DMS153 treated with DMSO at 0.1 percent for 48 hours (cell line): ENCODE data around the gene C4BPA.

ENCODE experiments used
- DNase-seq: peaks from one replicate; lab custom pipeline; 2025; ENCODE audit not compliant: unreplicated experiment; lab: John Stamatoyannopoulos, UW

C4BPA gene

DNA sequence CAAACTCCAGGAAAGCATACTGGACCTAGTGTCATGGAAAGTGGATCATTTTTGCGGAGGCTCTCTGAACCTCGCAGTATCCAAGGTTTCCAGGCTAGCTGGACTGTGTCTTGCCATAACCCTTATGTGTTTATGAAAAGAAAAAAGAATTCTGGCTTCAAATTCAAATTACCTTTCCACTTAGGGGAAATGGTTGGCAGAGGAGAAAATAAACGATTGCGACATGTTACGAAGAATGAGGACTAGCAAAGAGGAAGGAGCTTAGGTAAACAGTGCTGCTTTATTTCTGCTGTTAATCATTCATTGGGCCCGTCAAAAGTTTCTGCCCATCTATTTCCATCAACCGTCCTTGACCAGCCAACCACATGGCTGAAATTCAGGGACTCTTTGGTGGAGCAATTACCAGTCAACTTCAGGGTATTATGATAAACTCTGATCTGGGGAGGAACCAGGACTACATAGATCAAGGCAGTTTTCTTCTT lies at the start of gene C4BPA:
C4BPA (plus strand) TSS at position 342 of the 482 bp plus-strand sequence. CDS start 8,793 bp downstream, outside the sequence.
- no peak for DNase-seq

DNA sequence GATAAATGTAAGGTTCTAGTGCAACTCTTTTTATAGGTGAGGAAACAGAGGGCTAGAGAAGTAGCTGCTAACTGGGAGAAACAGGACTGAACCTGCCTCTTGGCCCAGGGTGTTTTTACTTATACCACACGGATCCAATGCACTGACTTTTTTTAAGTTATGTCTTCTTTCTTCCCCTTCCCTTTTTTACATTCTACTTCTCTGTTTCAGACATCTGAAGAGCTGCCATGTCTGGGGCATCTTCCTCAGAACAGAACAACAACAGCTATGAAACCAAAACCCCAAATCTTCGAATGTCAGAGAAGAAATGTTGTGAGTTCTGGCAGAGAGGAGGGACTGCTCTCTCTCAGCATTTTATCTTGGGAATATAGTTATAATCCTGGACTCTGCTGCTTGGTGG lies 49.5 kb upstream of the C4BPA start:
- DNase-seq: no peak

DNA sequence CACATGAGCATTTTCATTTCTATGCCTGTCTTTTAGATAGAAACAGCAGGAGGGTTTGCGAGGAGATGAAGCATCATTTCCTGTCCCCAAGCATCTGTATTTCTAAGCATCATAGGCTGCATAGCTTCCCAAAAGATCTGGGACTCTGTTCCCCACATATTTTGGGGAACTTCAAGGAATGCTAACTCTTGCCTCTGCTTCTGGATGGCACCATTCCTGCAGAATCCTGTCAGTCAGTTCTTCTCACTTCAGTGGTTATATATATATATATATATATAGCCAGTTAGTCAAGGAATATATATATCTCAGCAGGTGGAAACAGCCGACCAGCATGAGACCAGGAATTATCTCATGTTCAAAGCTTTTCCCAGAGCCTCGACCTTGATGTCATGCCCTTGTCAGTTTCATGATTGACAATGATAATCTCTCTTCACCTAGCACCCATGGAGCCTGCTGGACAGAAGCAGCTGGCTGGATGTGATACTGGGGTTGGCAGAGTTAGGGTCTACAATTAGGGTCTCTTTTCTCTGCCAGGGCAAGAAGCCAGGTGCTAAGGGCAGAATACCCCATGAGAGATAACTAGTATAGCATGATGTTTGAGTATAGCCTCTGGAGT lies 48.5 kb upstream of the C4BPA start:
- DNase-seq: no peak

DNA sequence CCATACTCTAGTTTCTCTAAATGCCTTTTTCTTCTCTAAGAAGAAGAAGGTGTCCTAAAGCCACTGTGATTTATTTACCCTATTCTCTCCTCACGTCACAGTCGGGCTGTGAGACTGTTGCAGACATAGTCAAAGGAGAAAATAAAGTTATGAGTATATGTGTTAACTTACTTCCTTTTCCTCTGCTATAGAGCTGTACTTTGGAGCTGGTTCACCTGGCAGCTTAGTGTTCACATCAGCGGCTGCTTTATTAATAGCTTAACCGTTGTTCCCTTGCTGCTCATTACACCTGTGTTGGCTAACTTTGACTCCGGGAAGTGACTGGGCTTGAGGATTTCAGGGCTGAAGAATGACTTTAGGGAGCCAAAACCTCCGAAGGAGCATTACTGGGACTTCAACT lies 47.4 kb upstream of the C4BPA start:
- no peak for DNase-seq

GRCh38 chr1:207058252-207058651 lies 45.8 kb upstream of the C4BPA start:
- DNase-seq: no peak

DNA sequence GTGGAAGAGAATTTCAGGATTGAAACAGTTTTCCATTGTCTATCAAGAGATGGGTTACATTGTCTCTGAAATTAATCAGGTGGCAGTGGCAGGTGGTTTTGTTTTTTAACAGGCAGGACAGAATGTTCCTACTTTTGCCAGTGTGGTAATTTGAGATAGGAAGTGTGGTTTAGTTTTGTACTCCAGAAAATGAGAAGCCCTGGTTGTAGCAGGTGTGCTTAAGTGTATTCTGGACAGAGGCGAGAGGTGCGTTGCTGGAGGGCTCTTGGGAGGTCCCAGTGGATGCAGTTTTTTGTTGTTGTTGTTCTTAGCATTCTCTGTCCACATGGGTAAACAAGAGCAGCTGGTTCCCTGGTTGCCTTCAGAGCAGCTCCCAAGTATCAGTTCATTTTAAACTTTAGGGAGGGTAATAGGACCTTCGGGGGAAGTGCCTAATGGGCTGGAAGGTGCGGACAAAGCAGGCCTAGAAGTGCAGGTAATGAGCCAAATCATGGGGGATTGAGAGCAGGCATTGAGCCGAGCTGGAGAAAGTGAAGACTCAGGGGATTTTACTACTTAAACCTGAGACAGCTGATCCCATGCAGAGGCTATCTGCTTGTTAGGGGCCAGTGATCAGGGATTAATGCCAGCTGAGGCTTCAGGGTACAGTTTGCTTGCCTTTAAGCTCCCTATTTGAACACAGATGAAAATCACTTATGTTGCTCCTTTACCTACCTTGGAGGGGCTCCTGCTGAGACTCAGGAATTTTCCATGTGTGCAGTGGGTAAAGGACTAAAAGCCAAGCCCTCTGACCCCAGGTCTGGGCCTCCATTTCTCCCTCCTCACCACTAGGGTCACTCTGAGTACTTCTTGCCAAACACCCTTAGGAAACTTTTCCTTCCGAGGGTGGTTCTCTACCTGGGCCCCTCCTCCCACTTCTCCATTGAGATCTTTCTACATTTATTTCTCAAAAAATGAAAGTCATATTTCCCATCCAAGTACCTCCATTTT lies 44.9 kb upstream of the C4BPA start:
- peak; percentile 83 for DNase-seq

DNA sequence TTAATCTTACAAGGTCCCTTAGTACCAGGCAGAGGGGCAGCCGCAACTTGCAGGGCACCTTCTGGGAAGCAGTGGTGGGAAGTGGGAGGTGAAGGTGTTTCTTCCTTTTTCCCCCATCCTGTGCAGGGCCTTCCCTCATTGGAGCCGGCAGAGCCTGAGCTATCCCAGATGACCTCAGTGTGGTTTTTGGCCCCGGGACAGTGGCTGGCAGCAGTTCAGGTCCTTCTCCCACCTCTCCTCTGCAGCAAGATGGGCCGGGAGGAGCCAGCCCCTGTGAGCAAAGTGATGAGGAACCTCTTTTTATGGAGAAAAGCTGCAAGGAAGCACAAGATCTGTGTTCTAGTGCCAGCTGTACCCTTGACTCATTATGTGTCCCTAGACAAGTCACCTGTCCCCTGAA lies 44.2 kb upstream of the C4BPA start:
- no peak for DNase-seq

DNA sequence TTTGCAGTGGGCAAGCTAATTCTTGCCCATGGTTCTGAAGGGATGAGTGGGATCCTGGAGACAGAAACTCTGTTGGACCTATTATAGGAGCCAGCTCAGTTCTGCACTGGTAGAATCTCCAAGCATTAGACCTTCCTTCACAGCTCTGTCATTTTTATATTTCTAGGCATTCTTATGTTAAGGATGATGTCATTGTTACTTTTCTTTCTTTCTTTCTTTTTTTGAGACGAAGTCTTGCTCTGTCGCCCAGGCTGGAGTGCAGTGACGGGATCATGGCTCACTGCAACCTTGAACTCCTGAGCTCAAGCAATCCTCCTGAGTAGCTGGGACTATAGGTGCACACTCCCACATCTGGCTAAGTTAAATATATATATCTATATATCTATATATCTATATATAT lies 43.4 kb upstream of the C4BPA start:
- DNase-seq: no peak

GRCh38 chr1:207062058-207062457 lies 42.0 kb upstream of the C4BPA start:
- DNase-seq: no peak

DNA sequence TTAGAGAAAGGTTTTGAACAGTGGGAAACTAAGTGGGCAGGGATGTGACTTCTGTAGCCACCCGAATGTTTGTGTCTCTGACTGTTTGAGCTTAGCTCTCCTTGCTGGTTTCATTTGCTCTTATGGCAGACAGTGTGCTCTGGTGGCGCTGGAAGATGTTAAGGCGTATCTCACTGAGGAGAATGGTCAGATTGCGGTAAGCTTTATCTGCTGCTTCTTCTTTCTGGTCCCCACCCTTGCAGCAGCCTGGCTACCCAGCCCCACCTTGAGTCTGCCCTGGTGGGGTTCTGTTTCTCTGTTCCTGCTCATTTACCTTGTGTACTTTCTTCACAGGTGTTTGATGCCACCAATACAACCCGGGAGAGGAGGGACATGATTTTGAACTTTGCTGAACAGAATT lies 41.0 kb upstream of the C4BPA start:
- no peak for DNase-seq

- DNase-seq: no peak
Measured at GRCh38 chr1:207064561-207064960, 39.5 kb upstream of the C4BPA start.

DNA sequence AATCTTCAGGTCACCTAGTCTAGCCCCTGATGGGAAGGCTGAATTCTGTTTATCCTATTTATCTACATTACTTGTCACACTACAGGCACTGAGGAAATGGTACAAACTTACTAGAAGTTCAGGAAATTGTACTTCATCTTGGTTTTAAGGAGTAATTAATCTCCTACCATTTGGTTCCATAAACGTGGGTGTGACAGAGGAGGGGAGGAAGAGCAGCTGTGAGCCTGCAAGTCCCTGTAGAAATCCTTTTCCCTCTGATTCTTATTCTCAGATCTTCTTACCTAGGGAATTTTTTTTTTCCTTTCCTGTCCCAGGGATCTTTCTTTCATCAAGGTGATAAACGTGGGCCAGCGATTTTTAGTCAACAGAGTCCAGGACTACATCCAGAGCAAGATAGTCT lies 36.8 kb upstream of the C4BPA start:
- no peak for DNase-seq

GRCh38 chr1:207067665-207068064 lies 36.4 kb upstream of the C4BPA start:
- DNase-seq: no peak

DNA sequence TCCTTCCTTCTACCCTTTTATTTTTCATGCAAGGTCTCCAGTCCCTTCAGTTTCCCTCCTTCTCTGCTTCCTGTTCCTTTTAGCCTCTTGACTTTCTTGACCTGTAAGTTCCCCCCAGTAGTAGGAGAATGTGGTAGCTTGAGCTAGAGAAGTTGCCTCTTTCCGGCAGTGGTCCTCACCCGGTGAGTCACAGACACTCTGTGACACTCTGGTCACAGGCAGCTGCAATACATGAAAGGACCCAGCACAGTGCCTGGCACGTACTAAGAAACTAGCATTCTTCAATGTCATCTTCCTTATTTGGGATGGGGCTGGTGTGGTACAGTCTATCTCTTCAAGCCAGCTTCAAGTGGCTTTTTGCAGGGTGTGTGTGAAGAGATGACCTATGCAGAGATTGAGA lies 35.0 kb upstream of the C4BPA start:
- no peak for DNase-seq

GRCh38 chr1:207069858-207070506 lies 34.1 kb upstream of the C4BPA start:
- peak; percentile 23 for DNase-seq

DNA sequence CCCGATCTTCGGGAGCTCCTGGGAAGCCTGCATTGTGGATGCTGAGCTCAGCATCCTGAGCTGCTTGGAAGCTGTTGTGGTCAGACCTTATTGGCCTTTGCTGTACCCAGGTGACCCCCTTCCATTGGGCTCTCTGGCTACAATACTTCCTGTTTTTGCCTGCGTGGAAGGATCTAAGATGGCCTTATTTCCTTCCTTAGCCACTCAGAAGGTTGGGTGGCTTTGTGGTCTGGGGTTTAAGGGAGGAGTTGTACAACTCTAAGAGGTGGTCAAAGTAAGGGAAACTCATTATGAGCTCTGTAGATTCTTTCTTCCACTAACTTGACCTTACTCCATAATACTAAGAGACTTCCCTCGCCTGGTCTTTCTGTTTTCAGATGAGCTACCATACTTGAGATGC lies 33.2 kb upstream of the C4BPA start:
- DNase-seq: no peak

DNA sequence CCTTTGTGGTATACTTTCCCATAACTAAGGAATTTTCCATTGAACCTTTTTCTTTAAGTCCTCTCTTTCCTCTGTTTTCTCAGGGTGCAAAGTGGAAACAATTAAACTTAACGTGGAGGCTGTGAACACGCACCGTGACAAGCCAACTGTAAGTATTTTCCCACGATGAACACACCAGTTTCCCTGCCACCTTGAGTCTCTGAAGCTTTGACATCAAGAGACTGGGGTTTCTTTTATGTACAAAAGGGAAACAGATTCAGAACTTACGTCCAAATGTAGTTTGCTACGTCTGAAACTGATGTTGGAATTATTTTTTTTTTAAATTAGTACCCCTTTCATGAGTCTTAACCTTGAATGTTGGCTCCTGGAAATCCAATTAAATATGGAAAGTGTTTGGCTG lies 32.6 kb upstream of the C4BPA start:
- no peak for DNase-seq

GRCh38 chr1:207072233-207072632 lies 31.8 kb upstream of the C4BPA start:
- no peak for DNase-seq

DNA sequence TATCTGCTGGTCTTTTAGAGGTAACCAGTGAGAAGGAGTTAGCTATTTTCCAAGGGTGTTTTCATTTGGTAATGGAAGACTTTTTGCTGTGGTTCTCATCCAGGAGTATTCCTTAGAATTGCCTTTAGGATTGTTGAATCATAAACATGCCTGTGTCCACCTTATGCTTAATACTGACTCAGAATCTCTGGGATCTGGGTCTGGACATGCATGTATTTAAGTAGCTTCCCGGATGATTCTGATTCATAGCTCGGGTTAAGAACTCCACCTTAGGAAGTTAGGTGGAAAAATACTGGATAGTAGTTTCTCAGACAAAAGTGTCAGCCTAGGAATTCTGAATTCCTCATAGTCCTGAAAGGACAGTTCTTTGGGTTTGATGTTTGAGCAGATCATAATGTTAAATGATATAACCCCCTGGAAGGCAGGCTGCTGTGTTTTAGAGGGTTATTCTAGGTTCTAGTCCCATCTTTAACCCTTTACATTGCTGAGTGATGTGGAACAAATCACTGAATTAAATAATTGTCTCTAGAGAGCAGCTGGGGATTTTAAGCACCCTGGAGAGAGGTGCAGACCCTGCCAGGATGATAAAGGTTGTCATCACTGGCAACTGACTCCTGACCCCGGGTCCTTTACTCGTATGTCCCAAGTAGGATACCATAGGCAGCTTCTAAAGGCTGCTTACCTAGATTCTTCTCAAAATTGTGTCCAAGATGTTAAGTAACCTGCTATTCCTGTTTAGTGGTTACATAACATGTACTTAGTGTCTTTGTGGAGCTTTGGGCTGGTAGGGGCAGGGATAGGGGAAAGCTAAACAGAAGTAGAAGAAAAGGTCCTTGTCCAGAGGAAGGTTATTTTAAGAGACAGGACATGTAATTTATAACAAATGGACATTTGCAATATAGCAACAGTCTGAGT lies 29.9 kb upstream of the C4BPA start:
- DNase-seq: no peak

GRCh38 chr1:207076181-207076955 lies 27.7 kb upstream of the C4BPA start:
- DNase-seq: no peak
